Stromal cell of bone marrow (primary cell): ENCODE data around the gene CALM3.
"Not testable (repeated sequence)": the region's sequence is repeated elsewhere in the genome, so short reads cannot be mapped to it uniquely, and the experiment has no call there.

Source experiments
- DNase-seq: peaks from one replicate; pipeline ENCODE4 v3.0.0-alpha.2; 2012; ENCODE audit warnings: low read depth

The CALM3 gene

DNA sequence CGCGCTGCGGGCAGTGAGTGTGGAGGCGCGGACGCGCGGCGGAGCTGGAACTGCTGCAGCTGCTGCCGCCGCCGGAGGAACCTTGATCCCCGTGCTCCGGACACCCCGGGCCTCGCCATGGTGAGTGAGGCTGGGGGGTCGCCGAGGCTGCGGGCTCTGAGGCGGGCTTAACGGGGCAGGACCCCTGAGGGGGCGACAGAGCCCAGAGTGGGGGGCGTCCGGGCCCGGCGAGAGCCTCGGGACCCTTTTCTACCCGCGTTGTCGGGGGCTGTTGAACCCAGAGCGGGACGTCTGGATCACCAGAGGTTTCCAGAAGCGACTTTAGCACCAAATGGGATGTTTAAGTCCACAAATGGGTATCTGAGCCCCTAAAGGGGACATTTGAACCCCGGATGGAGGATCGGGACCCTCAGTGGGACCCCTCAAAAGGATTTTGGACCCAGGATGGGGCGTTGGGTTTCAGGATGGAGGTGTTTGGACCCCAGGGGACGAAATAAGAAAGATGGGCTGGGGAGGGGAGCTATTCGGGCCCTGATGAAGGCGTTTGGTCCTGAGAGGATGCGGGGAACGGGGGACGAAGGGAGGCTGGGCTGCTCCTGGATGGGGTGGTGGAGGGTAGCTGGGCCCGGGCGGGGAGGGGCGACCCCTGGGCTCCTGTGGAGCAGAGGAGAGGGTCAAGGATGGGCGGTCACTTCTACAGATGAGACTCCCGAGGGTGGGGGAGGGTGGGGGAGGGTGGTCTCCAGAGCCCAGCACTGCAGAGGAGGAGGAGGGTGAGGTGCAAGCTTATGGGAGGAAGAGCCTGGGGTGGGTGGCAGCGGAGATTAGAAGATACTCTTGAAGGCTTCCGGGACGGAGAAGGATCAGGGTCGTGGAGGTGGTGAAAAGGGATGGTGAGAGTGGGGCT lies at the start of gene CALM3:
Gene CALM3 (plus strand): TSS at position 13 of the 907 bp plus-strand sequence. CDS start 105 bp downstream, at position 118.
- DNase-seq = no peak

DNA sequence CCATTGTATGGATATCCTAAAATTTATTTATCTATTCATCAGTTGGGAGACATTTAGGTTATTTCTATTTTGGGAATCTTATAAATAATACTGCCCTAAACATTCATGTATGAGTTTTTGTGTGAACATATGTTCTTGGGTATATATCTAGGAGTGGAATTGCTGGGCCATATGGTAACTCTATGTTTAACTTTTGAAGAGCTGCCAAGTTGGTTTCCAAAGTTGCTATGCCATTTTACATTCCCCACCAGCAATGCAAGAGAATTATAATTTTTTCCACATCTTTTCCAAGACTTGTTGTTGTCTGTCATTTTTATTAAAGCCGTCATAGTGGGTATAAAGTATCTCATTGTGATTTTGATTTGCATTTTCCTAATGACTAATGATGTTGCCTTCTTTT lies 48.2 kb upstream of the CALM3 start:
- no peak for DNase-seq

DNA sequence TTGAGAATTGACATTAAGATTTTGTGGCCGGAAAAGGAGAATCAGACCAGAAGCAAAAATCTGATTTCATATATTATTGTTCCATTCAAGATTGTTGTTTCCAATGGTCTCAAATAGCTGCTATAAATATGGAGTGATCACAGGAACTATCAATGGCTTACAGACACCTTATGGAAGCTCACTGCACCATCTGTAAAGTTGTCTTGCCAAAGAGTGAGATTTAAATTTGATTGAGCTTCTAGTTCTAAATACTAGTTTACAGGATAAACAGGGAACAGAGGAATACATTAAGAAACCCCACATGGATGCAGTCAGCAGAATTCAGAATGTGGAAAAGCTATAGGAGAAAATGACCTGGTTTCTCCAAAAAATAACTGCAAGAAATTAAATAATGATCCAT lies 47.0 kb upstream of the CALM3 start:
- no peak for DNase-seq

DNA sequence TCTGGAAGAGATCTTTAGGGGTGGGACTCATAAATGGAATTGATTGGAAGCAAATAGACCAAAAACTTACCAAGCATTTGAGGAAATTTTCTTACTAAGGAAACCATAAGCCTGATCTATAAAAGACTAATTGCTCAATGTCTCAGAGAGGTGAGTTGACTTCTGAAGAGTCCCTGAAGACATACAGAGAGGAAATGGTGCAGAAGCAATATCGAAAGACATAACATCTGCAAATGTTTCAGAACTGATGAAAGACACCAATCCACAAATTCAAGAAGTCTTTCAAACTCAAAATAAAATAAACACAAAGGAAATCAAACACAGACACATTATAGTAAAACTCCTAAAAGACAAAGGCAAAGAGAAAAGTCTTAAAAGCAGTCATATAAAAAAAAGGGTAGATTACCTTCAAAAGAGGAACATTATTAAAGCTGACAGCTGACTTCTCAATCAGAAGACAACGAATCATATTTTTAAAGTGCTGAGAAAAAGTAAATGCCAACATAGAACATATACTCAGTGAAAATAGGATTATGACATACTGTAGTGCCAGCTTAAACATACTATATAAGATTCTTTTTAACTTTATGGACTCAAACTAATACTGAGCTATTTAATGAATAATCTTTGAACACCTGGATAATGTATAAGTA lies 45.4 kb upstream of the CALM3 start:
- DNase-seq = no peak

DNA sequence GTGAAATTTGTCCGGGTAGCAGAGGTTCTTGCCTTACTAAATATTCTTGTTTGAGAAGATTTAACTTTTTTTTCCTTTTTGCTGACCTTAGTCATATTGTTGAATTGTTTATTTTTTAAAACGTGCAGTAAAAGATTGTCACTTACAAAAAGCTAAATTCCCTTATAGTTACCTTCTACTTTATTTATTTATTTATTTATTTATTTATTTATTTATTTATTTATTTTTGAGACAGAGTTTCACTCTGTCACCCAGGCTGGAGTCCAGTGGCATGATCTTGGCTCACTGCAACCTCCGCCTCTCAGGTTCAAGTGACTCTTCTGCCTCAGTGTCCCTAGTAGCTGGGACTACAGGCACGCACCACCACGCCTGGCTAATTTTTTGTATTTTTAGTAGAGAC lies 44.7 kb upstream of the CALM3 start:
- DNase-seq = not testable (repeated sequence)

DNA sequence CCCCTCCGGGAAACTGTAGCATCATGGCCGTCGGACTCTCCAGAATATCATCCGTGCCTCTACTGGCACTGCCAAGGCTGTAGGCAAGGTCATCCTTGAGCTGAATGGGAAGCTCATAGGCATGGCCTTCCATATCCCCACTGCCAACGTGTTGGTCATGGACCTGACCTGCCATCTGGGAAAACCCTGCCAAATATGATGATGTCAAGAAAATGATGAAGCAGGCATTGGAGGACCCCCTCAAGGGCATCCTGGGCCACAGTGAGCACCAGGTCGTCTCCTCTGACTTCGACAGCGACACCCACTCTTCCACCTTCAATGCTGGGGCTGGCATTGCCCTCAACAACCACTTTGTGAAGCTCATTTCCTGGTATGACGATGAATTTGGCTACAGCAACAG lies 41.9 kb upstream of the CALM3 start:
- DNase-seq = no peak

DNA sequence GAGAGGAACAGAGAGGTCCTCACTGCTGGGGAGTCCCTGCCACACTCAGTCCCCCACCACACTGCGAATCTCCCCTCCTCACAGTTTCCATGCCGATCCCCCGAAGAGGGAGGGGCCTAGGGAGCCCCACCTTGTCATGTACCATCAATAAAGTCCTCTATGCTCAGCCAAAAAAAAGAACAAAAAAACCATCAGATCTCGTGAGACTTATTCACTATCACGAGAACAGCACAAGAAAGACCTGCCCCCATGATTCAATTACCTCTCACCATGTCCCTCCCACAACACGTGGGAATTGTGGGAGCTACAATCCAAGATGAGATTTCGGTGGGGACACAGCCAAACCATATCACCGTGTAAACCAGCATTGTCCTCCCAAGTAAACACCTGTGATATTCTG lies 41.5 kb upstream of the CALM3 start:
- DNase-seq = not testable (repeated sequence)

DNA sequence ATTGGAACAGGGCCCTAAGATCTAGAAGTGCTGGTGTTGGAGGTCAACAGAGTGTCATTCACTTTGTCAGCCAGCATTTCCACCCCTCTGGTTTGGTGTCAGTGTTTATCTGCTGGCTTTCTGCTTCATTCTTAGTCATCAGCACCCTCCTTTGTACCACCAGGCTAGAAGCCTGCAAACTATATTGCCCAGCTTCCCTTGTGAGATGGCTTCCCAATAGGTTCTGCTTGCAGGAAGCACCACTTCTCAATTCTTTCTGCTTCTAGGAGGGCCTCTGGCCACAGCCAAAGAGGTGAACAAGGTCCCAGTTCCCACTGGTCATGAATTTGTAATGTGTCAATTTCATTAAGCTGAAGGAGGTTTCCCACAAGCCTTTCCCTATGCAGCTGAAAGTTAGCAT lies 36.4 kb upstream of the CALM3 start:
- no peak for DNase-seq

DNA sequence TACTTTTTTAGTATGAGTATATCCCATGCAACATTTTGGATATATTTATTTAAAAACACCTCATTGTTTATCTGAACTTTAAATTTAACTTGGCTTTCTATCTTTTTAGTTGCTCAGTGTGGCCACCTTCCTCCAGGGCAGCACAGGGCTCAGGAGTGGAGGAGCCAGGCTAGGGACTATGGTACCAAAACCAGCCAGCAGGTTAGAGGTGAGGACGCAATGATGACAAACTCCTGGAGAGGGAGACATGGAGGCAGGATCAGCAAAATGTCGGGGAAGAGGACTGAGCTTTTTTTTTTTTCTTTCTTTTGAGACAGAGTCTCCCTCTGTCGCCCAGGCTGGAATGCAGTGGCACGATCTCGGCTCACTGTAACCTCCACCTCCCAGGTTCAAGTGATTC lies 29.6 kb upstream of the CALM3 start:
- DNase-seq = no peak

DNA sequence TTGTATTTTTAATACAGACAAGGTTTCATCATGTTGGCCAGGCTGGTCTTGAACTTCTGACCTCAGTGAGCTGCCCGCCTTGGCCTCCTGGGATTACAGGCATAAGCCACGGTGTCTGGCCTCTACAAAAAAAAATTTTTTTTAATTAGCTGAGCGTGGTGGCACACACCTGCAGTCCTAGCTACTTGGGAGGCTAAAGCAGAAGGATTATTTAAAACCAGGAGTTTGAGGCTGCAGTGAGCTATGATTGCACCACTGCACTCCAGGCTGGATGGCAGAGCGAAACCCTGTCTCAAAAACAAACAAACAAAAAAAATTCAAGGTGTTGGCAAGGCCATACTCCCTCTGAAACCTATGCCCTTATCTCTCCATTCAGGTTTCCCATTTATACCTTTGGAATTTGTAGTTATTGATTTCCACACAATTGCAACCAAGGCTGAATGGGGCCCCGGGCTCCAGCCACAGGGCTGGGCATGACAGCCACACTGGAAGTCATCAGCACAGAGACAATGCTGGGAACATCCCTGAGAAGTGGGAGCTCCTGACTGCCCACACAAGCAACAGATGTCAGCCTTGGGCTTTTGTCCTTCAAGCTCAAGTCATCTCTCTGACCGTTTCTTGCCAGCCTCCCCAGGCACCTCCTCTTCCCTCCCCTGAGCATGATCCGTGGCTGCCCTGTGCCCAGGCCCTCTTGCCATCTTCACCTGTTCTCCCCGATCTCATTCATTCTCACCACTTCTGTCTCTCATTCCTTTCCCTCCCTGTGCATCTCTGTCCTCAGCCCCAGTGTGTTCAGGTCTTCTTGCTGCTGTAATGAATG lies 27.2 kb upstream of the CALM3 start:
- DNase-seq = no peak

DNA sequence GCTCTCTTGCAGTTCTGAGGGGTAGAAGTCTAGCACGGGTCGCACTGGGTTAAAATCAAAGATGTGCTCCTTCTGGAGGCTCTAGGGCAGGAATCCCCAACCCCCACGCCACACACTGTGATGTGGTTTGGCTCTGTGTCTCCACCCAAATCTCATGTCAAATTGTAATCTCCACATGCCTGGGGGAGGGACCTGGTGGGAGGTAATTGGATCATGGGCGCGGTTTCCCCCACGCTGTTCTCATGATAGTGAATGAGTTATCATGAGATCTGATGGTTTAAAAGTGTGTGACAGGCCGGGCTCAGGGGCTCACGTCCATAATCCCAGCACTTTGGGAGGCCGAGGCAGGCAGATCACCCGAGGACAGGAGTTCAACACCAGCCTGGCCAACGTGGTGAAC lies 26.6 kb upstream of the CALM3 start:
- no peak for DNase-seq

DNA sequence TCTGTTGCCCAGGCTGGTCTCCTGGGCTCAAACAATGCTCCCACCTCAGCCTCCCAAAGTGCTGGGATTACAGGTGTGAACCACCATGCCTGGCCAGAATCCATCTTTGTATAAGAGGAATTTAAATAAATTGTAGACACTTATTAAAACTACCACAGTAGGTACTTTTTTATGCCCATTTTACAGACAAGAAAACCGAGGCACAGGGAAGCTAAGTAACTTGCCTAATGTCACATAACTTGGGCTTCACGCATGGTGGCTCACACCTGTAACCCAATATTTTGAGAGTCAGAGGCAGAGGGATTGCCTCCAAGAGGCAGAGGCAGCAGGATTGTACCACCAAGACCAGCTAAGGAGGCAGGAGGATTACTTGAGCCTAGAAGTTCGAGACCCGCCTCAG lies 22.7 kb upstream of the CALM3 start:
- DNase-seq = no peak

DNA sequence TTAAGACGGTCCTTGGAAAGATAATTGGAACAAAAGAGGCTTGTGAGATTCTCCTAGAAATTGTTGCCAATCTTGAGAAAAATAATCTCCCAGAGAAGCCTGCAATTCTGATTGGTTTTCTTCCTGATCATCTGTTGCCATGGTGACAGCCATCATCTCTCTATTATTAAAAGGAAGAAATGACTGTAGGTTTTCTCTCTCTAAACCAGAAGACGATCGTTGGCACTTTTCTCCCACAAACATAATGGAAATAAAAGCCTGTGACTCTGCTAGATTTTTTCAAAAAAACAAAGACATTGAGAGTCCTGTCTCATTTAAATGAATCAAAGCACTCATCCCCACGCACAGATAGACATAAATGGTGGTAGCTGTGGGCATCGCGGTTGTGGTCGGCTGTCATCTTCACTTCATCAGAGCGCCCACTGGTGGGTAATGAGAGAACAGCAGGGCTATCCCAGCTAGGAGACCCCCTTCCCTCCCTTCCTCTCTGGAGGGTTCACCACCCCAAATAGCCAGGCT lies 21.7 kb upstream of the CALM3 start:
- DNase-seq = no peak

DNA sequence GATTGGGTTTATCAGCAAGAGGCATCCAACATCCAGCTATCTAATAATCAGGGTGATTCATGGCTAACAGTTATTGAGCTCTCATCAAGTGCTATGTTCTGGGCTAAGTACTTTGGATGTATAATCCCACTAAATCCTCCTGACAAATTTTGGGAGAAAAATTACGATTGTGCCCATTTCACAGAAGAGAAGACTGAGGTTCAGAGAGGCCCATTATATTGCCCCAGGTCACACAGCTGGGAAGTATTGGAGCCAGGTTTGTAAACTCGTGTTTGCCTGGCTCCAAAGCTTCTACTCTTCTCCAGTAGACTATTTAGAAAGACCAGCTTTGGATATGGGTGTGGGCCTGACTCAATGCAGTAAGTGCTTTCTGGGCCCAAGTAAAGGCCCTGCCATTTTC lies 20.9 kb upstream of the CALM3 start:
- DNase-seq = no peak

DNA sequence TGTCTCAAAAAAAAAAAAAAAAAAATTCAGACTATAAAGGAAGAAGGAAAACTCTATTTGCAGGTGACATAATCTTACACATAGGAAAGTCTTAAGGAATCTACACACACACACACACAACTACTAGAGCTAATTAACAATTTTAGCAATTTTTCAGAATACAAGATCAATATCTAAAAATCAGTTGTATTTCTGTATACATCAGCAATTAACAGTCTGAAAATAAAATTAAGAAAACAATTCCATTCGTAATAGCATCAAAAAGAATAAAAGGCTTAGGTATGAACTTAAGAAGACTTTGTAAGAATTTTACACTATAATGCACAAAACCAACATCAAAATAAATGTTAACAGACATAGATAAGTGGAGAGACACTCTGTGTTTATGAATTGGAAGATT lies 15.6 kb upstream of the CALM3 start:
- no peak for DNase-seq

DNA sequence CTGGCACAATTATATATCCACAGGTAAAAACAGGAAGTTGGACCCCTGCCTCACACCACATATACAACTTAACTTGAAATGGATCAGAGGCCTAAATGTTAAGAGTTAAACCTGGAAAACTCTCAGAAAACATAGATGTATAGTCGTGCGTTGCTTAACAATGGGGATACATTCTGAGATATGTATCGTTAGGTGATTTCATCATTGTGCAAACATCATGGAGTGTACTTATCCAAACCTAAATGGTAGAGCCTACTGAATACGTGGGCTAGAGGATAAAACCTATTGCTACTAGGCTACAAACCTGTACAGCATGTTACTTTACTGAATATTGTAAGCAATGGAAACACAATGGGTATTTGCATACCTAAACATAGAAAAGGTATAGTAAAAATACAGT lies 14.8 kb upstream of the CALM3 start:
- no peak for DNase-seq

DNA sequence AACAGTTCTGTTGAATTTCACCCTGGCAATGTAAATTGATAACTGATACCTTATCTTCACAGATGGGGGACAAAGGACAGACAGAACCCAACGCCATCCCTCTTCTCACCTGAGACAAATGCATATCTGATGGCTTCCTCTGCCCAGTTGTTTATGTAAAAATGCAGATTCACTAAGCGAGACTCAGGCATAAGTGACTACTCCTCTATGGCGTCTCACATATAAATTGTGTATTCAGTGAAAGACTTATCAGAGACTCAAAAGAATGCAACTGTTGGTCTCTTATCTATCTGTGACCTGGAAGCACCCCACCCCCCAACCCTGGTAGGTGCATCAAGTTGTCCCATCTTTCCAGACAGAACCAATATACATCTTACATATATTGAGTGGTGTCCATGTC lies 13.3 kb upstream of the CALM3 start:
- DNase-seq = no peak

DNA sequence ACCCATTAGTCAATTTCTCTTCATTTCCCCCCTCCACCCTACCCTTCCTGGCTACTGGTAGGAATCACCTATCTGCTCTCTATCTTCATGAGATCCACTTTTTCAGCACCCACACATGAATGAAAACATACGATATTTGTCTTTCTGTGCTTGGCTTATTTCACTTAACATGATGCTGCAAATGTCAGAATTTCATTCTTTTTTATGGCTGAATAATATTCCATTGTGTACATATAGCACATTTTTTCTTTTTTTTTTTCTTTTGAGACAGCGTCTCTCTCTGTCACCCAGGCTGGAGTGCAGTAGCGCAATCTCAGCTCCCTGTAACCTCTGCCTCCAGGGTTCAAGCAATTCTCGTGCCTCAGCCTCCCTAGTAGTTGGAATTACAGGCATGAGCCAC lies 9.9 kb upstream of the CALM3 start:
- no peak for DNase-seq

DNA sequence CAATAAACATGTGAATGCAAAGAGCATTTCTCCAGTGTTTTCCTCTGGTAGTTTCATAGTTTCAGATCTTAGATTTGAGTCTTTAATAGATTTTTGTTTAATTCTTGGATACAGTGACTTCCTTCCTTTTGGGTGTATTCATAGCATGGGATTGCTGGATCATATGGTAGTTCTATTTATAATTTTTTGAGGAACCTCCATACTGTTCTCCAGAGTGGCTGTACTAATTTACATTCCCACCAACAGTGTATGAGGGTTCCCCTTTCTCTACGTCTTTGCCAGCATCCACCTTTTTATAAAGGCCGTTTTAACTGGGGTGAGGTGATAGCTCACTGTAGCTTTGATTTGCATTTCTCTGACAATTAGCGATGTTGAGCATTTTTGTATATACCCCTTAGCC lies 9.3 kb upstream of the CALM3 start:
- no peak for DNase-seq

DNA sequence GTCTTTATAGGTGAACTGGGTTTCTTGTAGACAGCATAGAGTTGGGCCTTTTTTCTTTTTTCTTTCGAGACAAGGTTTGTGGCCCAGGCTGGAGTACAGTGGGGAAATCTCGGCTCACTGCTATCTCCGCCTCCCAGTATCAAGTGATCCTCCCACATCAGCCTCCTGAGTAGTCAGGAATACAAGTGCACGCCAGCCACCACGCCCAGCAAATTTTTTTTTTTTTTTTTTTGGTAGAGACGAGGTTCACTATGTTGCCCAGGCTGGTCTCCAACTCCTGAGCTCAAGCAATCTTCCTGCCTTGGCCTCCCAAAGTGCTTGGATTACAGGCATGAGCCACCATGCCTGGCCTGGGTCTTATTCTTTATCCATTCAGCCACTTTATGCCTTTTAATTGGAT lies 5.1 kb upstream of the CALM3 start:
- DNase-seq = no peak

DNA sequence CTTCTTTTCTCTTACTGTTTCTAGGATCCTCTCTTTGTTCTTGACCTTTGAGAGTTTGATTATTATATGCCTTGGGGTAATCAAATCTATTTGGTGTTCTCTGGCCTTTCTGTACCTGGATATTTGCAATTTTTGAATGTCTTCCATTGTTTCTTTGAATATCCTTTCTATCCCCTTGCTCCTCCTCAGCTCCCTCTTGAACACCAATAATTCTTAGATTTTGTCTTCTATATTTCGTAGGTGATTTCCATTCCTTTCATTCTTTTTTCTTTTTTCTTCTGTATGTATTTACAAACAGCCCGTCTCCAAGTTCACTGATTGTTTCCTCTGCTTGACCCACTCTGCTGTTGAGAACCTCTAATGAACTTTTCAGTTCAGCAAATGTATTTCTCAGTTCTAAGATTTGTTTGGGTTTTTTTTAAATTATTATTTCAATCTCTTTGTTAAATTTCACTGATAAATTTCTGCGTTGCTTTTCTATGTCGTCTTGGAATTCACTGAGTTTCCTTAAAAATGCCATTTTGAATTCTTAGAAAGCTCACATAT lies 2.7 kb upstream of the CALM3 start:
- DNase-seq = no peak

DNA sequence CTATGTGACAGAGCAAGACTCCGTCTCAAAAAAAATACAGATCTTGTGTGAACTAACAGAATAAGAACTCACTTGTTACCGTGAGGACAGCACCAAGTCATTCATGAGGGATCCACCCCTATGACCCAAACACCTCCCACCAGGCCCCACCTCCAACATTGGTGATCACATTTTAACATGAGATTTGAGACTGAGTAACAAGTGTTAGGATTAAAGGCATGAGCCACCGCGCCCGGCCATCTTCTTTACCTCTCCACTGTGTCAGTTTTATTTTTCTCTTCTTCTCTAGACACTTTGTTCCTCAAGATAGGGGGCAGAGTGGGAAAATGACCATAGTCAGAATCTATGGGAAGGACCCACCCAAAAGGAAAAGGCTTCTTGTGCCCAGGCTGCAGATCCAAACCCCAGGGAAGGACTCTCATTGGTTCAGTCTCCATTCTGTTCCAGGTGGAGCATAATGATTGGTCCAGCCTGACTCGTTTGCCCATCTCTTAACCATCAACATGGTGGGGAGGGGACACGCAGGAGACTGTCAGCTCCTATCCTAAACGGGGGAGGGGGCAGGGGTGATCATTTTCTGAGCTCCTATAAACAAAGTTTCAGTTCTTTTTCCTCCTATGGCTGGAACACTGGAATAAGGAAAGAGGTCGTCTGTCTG lies 1.3 kb upstream of the CALM3 start:
- DNase-seq = no peak
